ENCODE measurements around the gene CPEB1.

The CPEB1 gene

GRCh38 chr15:82647045-82647834 lies at the start of gene CPEB1:
TSS of gene CPEB1 (minus strand) at chr15:82647363. CDS start at chr15:82628459, 18,904 bp downstream.
- no peak for DNase-seq

- DNase-seq, result no peak
Measured at GRCh38 chr15:82692171-82692570, 45.0 kb upstream of the CPEB1 start.

GRCh38 chr15:82689147-82689546 lies 42.0 kb upstream of the CPEB1 start:
- DNase-seq, result no peak

GRCh38 chr15:82688691-82689090 lies 41.5 kb upstream of the CPEB1 start:
- DNase-seq, result no peak

- DNase-seq, result no peak
Measured at GRCh38 chr15:82681371-82681770, 34.2 kb upstream of the CPEB1 start.

- DNase-seq, result peak; percentile 70
Measured at GRCh38 chr15:82680200-82681102, 33.3 kb upstream of the CPEB1 start.

- DNase-seq, result no peak
Measured at GRCh38 chr15:82679626-82680199, 32.5 kb upstream of the CPEB1 start.

GRCh38 chr15:82677720-82678323 lies 30.7 kb upstream of the CPEB1 start:
- DNase-seq, result no peak

GRCh38 chr15:82674873-82675272 lies 27.7 kb upstream of the CPEB1 start:
- no peak for DNase-seq

GRCh38 chr15:82670699-82671098 lies 23.5 kb upstream of the CPEB1 start:
- DNase-seq, result no peak

- DNase-seq, result no peak
Measured at GRCh38 chr15:82666606-82667005, 19.4 kb upstream of the CPEB1 start.

GRCh38 chr15:82664021-82664420 lies 16.9 kb upstream of the CPEB1 start:
- DNase-seq, result no peak

- no peak for DNase-seq
Measured at GRCh38 chr15:82663186-82663600, 16.0 kb upstream of the CPEB1 start.

- no peak for DNase-seq
Measured at GRCh38 chr15:82662641-82663040, 15.5 kb upstream of the CPEB1 start.

GRCh38 chr15:82660378-82660777 lies 13.2 kb upstream of the CPEB1 start:
- no peak for DNase-seq

- DNase-seq, result no peak
Measured at GRCh38 chr15:82656641-82657266, 9.6 kb upstream of the CPEB1 start.

GRCh38 chr15:82655606-82656005 lies 8.4 kb upstream of the CPEB1 start:
- DNase-seq, result no peak

- no peak for DNase-seq
Measured at GRCh38 chr15:82653483-82654168, 6.5 kb upstream of the CPEB1 start.

- DNase-seq, result no peak
Measured at GRCh38 chr15:82651708-82652107, 4.5 kb upstream of the CPEB1 start.

- no peak for DNase-seq
Measured at GRCh38 chr15:82650046-82650670, 3.0 kb upstream of the CPEB1 start.

- no peak for DNase-seq
Measured at GRCh38 chr15:82649226-82649999, 2.2 kb upstream of the CPEB1 start.

Data from NCI-H2029 (cell line).